Activated CD4-positive, alpha-beta memory T cell treated with anti-CD3 and anti-CD28 coated beads for 36 hours (primary cell): Measurements from ENCODE around the gene EFS. TPM values are rescaled to one million over a fixed set of nuclear protein-coding genes. Genes with fewer than 3 reads are reported as not detected.
A peak's percentile ranks its signal among the peaks of the same experiment; 100 is the strongest.

ENCODE experiments used
- CTCF ChIA-PET: fragments of 350-600 bp; sonication (Branson Sonifier 250); formaldehyde crosslinking; loops from one replicate; lab custom pipeline; 2021; ENCODE audit warnings: antibody characterized with exemption, inconsistent platforms; lab: Charles Lee
- POLR2A ChIA-PET: fragments of 350-600 bp; sonication (Branson Sonifier 250); formaldehyde crosslinking; loops from one replicate; lab custom pipeline; 2021; ENCODE audit warnings: antibody characterized with exemption; lab: Charles Lee
- DNase-seq: peaks from one replicate; pipeline ENCODE4 v3.0.0-alpha.2; 2020
- H3K27ac Mint-ChIP-seq: one replicate; pipeline ENCODE4 v1.8.0; 2021; ENCODE audit warnings: mixed read lengths
- H3K27me3 Mint-ChIP-seq: one replicate; pipeline ENCODE4 v1.8.0; 2021; ENCODE audit warnings: mixed read lengths
- H3K36me3 Mint-ChIP-seq: one replicate; pipeline ENCODE4 v1.8.0; 2021; ENCODE audit warnings: mixed read lengths
- H3K4me1 Mint-ChIP-seq: one replicate; pipeline ENCODE4 v1.8.0; 2021; ENCODE audit warnings: low read depth, mixed read lengths
- H3K4me3 Mint-ChIP-seq: one replicate; pipeline ENCODE4 v1.8.0; 2021; ENCODE audit warnings: mild to moderate bottlenecking, mixed read lengths
- H3K9me3 Mint-ChIP-seq: one replicate; pipeline ENCODE4 v1.8.0; 2021; ENCODE audit warnings: mixed read lengths
- intact Hi-C: fragments of 100-400 bp; cut with micrococcal nuclease; formaldehyde crosslinking; loops from one replicate; pipeline ENCODE4 v1.15.1; 2023
- total RNA-seq, 2 experiments: library from RNA; stranded (reverse); gene quantifications; one replicate each; pipeline ENCODE4 v1.2.3, GENCODE V29; 2021

The EFS gene
- total RNA-seq, 2 experiments from 2014 or later: not detected

DNA sequence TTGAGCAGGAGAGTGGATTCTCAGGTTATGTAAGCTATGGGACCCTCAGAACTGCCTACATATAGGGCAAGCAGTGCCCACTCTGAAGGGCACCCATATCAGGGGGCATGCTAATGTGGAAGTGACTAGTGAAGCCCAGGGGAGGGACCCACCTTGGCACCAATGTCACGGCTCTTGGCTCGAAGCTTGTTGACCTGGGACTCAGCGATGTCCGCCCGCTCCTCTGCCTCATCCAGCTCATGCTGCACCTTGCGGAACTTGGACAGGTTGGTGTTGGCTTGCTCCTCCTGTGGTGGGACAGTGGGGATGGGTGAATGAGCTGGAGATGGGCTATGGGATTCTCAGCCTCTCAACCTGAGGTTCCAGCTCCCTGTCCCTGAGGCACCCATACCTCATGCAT lies 17.3 kb upstream of the EFS start:
- H3K36me3 Mint-ChIP-seq: no peaks in the 10 kb centered on the region
- H3K9me3 Mint-ChIP-seq: no peaks in the 10 kb centered on the region
- ChIA-PET POLR2A (no interaction called here), CTCF (interaction anchor here (0.7 to 6.1 kb wide), 6 partner anchors 12 to 262 kb away, joined by 3 to 108 read pairs (median 3); no protein-coding TSS in a partner anchor)
- H3K27me3 Mint-ChIP-seq: peaks cover 7% of the 10 kb centered on the region
- intact Hi-C loops: no loop called here
- H3K27ac Mint-ChIP-seq: no peak overlapping the region
- H3K4me1 Mint-ChIP-seq: no peaks in the 10 kb centered on the region
- no peak overlapping the region for H3K4me3 Mint-ChIP-seq
- DNase-seq: no peak

DNA sequence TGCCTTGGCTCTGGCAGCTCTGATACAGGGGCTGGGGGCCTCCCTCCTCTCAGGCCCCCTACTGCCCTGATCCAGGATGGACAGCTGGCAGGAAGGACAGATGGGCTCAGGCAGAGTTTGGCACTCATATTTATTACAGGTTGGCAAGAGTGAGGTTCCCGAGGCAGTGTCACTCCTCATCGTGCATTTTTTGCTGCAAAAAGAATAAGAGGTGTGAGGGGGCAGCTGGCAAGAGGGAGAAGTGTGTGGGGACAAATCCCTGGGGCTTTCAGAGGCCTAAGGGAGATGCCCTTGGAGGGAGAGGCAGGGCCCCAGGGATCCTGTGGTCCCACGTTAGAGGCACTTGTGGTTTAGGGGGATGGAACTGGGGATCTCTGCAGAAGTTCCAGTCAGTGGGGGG lies 16.9 kb upstream of the EFS start:
- no peaks in the 10 kb centered on the region for H3K36me3 Mint-ChIP-seq
- no peak overlapping the region for H3K4me3 Mint-ChIP-seq
- no peak overlapping the region for H3K27ac Mint-ChIP-seq
- no peak for DNase-seq
- intact Hi-C loops: no loop called here
- CTCF ChIA-PET: interaction anchor here (0.7 to 6.1 kb wide), 4 partner anchors 13 to 262 kb away, joined by 3 to 108 read pairs (median 4); no protein-coding TSS in a partner anchor
- POLR2A ChIA-PET: no interaction called here
- H3K27me3 Mint-ChIP-seq: peaks cover 7% of the 10 kb centered on the region
- H3K4me1 Mint-ChIP-seq: no peaks in the 10 kb centered on the region
- H3K9me3 Mint-ChIP-seq: no peaks in the 10 kb centered on the region

DNA sequence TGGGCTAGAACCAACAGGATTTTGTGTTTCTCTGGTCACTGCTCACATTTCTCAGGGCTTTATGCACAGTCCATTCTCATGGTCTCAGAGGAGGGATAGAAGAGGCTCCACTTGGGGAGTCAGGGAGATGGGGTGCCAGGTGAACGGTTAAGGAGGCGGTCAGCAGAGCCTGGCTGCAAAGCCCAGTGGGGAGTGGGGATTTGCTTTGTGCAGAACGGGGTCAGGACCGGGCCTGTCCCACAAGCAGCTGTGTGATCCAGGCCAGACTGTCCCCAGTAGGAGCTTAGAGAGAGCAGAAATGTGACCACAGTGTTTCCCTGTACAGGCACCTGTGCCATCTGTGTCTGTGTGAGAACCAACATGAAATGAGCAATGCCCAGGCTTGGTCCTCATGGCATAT lies 16.0 kb upstream of the EFS start:
- intact Hi-C loops: loop anchor here (1.0 kb wide), 2 partner anchors 53 to 116 kb away; no protein-coding TSS in a partner anchor
- no peak overlapping the region for H3K27ac Mint-ChIP-seq
- H3K4me1 Mint-ChIP-seq: no peaks in the 10 kb centered on the region
- no peak for DNase-seq
- no peaks in the 10 kb centered on the region for H3K36me3 Mint-ChIP-seq
- POLR2A ChIA-PET: interaction anchor here (1.0 kb wide), 1 partner anchor 56 kb away, joined by 3 read pairs; no protein-coding TSS in a partner anchor
- peaks cover 7% of the 10 kb centered on the region for H3K27me3 Mint-ChIP-seq
- H3K4me3 Mint-ChIP-seq: no peak overlapping the region
- H3K9me3 Mint-ChIP-seq: no peaks in the 10 kb centered on the region
- CTCF ChIA-PET: interaction anchor here (1.0 to 6.1 kb wide), 20 partner anchors 8 to 261 kb away, joined by 3 to 108 read pairs (median 8); partner anchors contain the start of gene PABPN1

GRCh38 chr14:23380197-23380914 lies 15.4 kb upstream of the EFS start:
- Mint-ChIP-seq H3K36me3 (no peaks in the 10 kb centered on the region), H3K27me3 (peaks cover 7% of the 10 kb centered on the region), H3K4me1 (no peaks in the 10 kb centered on the region), H3K27ac (no peak overlapping the region), H3K4me3 (no peak overlapping the region), H3K9me3 (no peaks in the 10 kb centered on the region)
- CTCF ChIA-PET: interaction anchor here (0.7 to 6.1 kb wide), 43 partner anchors 9 to 281 kb away, joined by 3 to 108 read pairs (median 5); partner anchors contain the start of genes PABPN1, PPP1R3E and SLC22A17
- intact Hi-C loops: loop anchor here (1.0 kb wide), 2 partner anchors 52 to 115 kb away; no protein-coding TSS in a partner anchor
- DNase-seq: no peak
- POLR2A ChIA-PET: interaction anchor here (0.9 to 1.0 kb wide), 2 partner anchors 53 to 55 kb away, joined by 3 read pairs; no protein-coding TSS in a partner anchor

DNA sequence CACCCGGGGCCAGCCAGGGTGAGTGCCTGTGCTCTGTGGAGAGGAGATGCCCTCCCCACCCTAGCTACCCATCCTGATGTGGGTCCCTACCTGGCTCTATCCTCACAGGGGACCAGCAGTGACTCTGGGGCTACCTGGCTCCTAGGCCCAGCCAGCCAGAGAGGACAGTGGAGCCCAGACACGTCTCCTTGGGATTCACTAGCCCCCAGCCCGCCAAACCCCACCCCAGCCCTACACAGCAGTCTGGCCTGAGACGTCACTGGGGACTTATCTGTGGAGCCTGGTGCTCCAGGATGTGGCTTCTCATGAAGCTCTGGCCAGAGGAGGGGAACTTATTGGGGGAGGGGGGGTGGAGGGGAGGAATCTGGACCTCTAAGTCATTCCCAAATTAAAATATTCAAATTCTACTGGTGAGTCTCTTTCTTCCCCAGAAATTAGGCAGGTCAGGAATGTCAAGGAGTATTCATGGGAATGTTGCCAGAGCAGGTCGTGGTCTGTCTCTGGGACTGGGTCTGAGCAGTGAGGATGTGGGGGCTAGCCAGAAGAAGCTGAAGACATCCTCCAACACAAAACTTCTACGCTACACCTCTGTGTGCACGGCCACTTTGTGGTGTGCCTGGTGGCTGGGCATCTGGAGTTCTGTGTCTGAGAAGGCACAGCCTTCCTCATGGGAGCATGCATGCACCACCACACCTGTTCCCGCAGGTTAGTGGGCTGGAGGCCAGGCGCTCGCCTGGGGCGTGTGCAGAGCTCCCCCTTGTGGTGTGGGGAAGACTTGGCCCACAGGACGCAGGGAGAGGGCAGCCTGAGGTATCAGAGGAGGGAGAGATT lies 14.6 kb upstream of the EFS start:
- DNase-seq: peak; percentile 73
- ChIA-PET POLR2A (interaction anchor here (0.9 to 1.7 kb wide), 2 partner anchors 53 kb away, joined by 3 to 5 read pairs; no protein-coding TSS in a partner anchor), CTCF (interaction anchor here (0.7 to 6.1 kb wide), 43 partner anchors 9 to 280 kb away, joined by 3 to 108 read pairs (median 5); partner anchors contain the start of genes PABPN1, PPP1R3E and SLC22A17)

DNA sequence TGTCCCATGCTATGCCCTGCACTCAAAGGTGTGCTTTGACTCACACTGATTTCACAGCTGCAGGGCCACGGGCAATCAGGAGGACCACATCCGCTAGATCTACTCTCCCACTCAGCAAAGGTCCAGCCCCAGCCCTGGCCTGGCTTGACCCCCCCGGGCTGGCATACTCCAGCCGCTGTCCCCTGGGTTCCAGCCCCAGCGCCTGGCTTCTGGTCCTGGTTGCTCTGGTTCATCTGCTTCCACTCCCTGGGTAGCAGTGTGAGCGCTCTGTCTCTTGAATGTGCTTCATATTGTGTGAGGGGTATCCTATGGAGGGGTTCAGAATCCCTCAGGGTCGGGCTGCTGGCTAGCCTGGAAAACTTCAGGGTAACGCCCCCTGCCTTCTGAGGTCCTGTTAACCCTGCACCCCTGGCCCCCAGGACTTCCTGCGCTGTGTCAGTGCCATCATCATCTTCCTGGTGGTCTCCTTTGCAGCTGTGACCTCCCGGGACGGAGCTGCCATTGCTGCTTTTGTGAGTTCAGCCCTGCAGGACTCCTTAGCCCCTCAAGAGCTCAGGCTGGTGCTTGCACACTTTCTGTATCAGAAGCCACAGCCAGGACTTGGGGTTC lies 13.7 kb upstream of the EFS start:
- POLR2A ChIA-PET: interaction anchor here (1.7 kb wide), 1 partner anchor 52 kb away, joined by 5 read pairs; no protein-coding TSS in a partner anchor
- peaks cover 7% of the 10 kb centered on the region for H3K27me3 Mint-ChIP-seq
- no peaks in the 10 kb centered on the region for H3K4me1 Mint-ChIP-seq
- no peaks in the 10 kb centered on the region for H3K36me3 Mint-ChIP-seq
- no peak overlapping the region for H3K27ac Mint-ChIP-seq
- intact Hi-C loops: no loop called here
- H3K4me3 Mint-ChIP-seq: no peak overlapping the region
- DNase-seq: no peak
- H3K9me3 Mint-ChIP-seq: no peaks in the 10 kb centered on the region
- CTCF ChIA-PET: interaction anchor here (1.6 to 6.1 kb wide), 7 partner anchors 8 to 258 kb away, joined by 3 to 108 read pairs (median 9); no protein-coding TSS in a partner anchor

More for the DNA sequence above, 14.6 kb upstream of the EFS start:
- peaks cover 7% of the 10 kb centered on the region for H3K27me3 Mint-ChIP-seq
- H3K4me1 Mint-ChIP-seq: no peaks in the 10 kb centered on the region
- no peak overlapping the region for H3K4me3 Mint-ChIP-seq
- intact Hi-C loops: loop anchor here (1.0 kb wide), 2 partner anchors 51 to 114 kb away; no protein-coding TSS in a partner anchor
- no peaks in the 10 kb centered on the region for H3K36me3 Mint-ChIP-seq
- H3K9me3 Mint-ChIP-seq: no peaks in the 10 kb centered on the region
- H3K27ac Mint-ChIP-seq: no peak overlapping the region

DNA sequence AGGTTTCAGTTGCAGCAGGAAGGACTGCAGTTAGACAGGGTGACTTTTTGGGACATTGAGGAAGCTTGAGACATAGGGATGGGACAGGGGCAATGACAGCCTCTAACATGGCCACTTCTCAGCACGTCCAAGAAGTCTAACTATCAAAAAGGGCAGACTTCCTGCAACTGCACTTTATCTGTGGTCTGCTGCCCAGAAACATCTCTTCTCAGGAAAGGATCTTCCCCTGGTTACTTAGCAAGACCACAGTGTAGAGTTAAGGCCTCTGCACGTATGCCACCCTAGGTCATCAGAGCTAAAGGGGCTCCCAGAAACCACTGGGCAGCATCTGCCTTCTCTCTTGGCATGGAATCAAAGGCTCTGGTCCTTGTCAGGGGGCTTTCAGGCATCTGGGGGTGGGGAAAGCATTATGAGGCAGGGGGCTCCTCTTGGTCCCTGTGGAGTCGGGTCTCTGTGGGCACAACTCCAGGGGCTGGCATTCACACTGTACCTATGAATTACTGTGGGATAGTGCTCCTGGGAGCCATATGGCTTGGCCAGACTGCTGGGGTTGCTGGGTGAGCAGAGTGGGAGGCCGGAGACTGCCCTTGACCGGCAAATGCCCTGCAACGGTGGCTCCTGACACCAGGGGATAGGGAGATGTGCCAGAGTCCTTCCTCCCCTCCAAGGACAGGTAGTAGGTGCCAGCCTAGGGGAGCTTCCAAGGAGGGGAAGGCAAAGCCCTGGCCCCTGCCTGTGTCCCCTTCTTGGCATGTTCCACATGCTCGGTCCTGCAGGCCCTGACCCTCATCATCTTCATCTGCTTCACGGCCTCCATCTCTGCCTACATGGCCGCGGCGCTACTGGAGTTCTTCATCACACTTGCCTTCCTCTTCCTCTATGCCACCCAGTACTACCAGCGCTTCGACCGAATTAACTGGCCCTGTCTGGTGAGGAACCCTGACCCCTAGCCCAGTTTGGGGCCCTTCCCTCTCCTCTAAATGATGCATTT lies 12.9 kb upstream of the EFS start:
- H3K27ac Mint-ChIP-seq: no peak overlapping the region
- H3K4me1 Mint-ChIP-seq: no peaks in the 10 kb centered on the region
- no peaks in the 10 kb centered on the region for H3K9me3 Mint-ChIP-seq
- no peak overlapping the region for H3K4me3 Mint-ChIP-seq
- no peak for DNase-seq
- CTCF ChIA-PET: interaction anchor here (1.2 to 6.1 kb wide), 3 partner anchors 7 to 50 kb away, joined by 3 to 108 read pairs (median 21); no protein-coding TSS in a partner anchor
- no peaks in the 10 kb centered on the region for H3K36me3 Mint-ChIP-seq
- intact Hi-C loops: no loop called here
- POLR2A ChIA-PET: interaction anchor here (1.7 kb wide), 1 partner anchor 51 kb away, joined by 5 read pairs; no protein-coding TSS in a partner anchor
- H3K27me3 Mint-ChIP-seq: peaks cover 7% of the 10 kb centered on the region

DNA sequence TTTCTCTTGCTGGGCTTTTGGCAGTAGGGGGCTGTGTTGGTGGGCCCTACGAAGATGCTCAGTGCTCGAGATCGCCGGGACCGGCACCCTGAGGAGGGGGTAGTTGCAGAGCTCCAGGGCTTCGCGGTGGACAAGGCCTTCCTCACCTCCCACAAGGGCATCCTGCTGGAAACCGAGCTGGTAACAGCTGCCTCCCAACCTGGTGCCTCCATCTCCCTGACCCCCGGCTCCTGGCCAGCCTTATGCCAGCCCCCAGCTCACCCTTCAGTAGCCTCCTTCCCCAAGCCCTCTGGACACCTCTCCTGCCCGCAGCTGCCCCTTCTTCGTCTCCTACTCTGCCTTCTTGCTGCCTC lies 12.2 kb upstream of the EFS start:
- Mint-ChIP-seq H3K27me3 (peaks cover 7% of the 10 kb centered on the region), H3K4me3 (no peak overlapping the region), H3K36me3 (no peaks in the 10 kb centered on the region), H3K27ac (no peak overlapping the region), H3K4me1 (no peaks in the 10 kb centered on the region), H3K9me3 (no peaks in the 10 kb centered on the region)
- DNase-seq: no peak
- intact Hi-C loops: no loop called here
- POLR2A ChIA-PET: no interaction called here
- CTCF ChIA-PET: interaction anchor here (1.2 kb wide), 1 partner anchor 9 kb away, joined by 3 read pairs; no protein-coding TSS in a partner anchor

DNA sequence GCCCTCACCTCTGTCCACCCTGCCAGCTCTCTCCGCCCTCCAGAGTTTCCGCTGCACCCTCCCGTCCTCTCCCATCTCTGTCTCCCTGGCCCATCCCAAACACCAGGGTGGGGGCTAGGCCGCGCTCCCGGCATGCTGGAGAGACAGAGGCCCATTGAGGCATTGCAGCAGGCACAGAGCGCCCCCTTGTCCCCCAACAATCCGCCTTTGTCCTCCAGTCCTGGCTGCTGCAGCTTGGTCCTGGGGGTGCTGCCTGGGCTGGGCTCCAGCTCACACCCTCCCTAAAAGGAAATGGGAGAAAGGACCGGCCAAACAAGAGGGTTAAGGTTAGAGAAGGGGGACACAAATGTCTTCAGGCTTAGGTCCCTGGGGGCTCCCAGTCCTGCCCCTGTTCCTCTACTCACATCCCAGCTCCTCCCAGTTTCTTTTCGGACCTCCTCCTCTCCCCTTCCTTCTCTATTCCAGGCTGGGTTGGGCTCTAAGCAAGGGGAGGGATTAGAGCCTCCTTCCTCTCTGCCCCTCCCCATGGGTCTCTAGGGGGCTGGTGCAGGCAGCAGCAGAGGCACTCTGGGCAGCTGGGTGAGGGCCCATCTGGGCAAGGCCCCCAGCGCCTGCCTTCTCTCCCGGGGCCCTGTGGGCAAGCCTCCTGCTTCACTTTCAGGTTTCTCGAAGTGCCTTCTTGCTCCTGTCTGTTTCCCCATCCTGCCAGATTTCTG lies 11.7 kb upstream of the EFS start, which contains the start of gene CMTM5:
CMTM5 (plus strand) TSS at position 565 of the 716 bp plus-strand sequence. CDS start 206 bp downstream, outside the sequence.
- POLR2A ChIA-PET: no interaction called here
- no peak within 1 kb of the TSS for H3K27ac Mint-ChIP-seq
- intact Hi-C loops: no loop called here

More for the DNA sequence above, 11.7 kb upstream of the EFS start, which contains the start of gene CMTM5:
- Mint-ChIP-seq H3K9me3 (no peaks in the 10 kb centered on the region), H3K27me3 (peaks cover 7% of the 10 kb centered on the region), H3K36me3 (no peaks in the 10 kb centered on the region), H3K4me3 (no peak within 1 kb of the TSS), H3K4me1 (no peaks in the 10 kb centered on the region)
- CTCF ChIA-PET: interaction anchor here (1.0 to 1.2 kb wide), 2 partner anchors 9 to 255 kb away, joined by 3 to 4 read pairs; no protein-coding TSS in a partner anchor
- DNase-seq: no peak
